PC-3 (cell line): ENCODE results near the gene RBBP5.

ENCODE experiments used
- CTCF ChIP-seq: fragments of 300-600 bp; sonication (generic); conservative IDR thresholded peaks from 2 replicates; pipeline ENCODE4 v1.5.1; 2017; ENCODE audit warnings: antibody characterized with exemption, low read depth, mild to moderate bottlenecking, low read length
- EZH2phosphoT487 ChIP-seq: fragments of 300-600 bp; sonication (generic); IDR thresholded peaks from 2 replicates; pipeline ENCODE4 v1.6.1; 2018; ENCODE audit warnings: mild to moderate bottlenecking, antibody characterized with exemption, low read length, borderline replicate concordance

DNA sequence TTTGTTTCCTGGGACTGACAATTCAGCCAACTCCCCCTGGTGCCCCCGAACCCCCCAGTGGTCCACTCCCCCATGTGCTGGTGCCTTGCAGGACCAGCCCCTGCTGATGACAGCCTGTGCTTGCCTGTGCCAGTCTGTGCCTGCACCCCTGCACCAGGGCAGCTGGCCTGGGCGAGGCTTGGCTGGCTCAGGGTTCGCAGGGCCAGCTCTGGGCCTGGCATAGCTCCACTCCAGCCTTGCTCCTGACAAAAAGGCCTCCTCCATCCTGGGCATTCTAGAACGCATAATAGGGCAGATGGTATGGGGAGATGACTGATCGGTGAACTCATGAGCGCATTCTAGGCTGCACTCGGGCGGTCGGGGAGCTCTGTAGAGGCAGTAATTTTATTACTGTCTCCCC, 73.4 kb downstream of the RBBP5 start:
- TF ChIP-seq CTCF (no peak), EZH2phosphoT487 (no peak)
